Right lobe of liver (tissue), 4 donors: Measurements from ENCODE around the gene INSYN2A.

Source experiments
- CTCF ChIP-seq, 4 donors: fragments of 200-600 bp in 3 of 4; fragments of 450-650 bp in 1 of 4; IDR thresholded peaks; one replicate each; pipeline versions ENCODE4 v1.5.1 to v1.8.0; 2016 to 2022; ENCODE audit warnings: antibody characterized with exemption in 4 of 4, mild to moderate bottlenecking in 2 of 4
- POLR2A ChIP-seq: fragments of 450-650 bp; IDR thresholded peaks from one replicate; pipeline ENCODE4 v1.6.1; 2017; ENCODE audit warnings: antibody characterized with exemption, mild to moderate bottlenecking
- donor health status: DM: no; HTN: no; CAD: no.
- donor health status: DM: no; HTN: no; CAD: no.
- donor health status: DM: no; HTN: yes; CAD: no.

- TF ChIP-seq CTCF (IDR thresholded peaks at IDR 0.05): no peak
- no peak for TF ChIP-seq POLR2A
Observed at GRCh38 chr10:127148933-127149220, 47.5 kb downstream of the INSYN2A start.
